ENCODE data around the gene SMAD3.
A peak's percentile ranks its signal among the peaks of the same experiment; 100 is the strongest.
"Not testable (repeated sequence)": the region's sequence is repeated elsewhere in the genome, so short reads cannot be mapped to it uniquely, and the experiment has no call there.

Gene SMAD3

DNA sequence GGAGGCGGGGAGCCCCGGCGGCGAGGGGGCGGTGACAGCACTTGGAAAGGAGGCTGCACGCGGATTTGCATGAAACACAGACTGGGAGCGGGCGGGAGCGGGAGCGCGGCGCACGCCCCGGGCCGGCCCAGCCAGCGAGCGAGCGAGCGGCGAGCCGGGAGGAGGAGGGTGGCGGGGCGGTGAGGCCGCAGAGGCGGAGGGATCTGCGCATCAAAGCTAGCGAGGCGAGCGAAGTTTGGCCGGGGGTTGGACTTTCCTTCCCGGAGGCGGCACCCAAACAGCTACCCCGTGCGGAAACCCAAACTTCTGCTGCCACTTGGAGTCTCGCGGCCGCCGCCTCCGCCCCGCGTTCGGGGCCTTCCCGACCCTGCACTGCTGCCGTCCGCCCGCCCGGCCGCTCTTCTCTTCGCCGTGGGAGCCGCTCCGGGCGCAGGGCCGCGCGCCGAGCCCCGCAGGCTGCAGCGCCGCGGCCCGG is at the start of gene SMAD3:
SMAD3 (plus strand) TSS at position 72 of the 475 bp plus-strand sequence. CDS start 553 bp downstream, outside the sequence.
- DNase-seq = peak; percentile 67

- DNase-seq = no peak
Observed at GRCh38 chr15:67017311-67017710, 48.1 kb upstream of the SMAD3 start.

DNA sequence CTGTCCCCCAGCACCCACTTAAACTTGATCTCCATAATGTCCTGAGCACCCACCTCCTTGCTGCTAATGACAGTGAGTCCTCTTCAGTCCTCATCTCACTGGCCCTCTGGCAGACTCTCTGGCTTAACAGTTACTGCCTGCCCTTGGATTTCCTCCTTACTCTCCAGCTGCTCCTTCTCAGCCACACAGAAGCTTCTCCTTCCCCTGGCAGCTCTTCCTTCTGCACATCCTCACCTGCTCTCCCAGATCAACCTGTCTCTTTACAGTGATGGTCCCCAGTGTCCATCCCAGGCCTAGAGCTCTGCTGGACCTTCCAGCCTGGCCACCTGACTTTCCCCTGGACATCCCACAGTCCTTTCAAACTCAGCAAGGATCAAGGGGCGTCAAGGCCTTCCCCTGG is 47.4 kb upstream of the SMAD3 start:
- no peak for DNase-seq

DNA sequence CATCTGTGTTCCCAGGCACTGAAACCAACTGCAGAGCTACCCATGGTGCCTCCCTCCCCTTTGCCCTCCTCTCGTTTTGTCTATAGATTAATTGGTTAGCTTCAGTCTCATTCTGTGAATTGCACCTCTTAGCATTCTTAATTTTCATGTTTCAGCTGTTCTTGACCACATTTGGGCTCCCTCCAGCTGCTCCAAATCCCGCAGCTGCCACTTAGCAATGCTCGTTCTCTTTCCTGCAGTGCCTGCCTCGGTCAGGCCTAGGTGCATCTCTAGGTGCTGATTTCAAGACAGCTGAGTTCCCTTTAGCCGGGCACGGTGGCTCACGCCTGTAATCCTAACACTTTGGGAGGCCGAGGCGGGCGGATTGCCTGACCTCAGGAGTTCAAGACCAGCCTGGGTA is 47.0 kb upstream of the SMAD3 start:
- no peak for DNase-seq

DNA sequence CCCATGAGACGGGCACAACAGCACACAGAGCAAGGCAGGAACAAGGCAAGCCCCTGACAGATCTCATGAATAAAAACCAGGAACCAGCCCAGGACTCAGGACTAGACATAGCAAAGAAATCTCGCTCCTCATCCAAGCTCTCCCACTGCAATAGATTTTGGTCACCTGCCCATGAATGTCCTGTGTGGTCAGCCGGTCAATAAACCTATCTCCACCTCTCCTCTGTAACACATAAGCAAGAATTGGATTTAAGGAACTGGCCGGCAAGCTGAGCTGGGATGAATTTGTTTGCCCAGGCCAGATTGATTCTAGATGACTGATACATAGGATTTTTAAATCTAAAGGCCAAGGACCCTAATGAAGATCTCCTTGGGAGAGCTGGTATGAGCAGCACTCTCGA is 46.3 kb upstream of the SMAD3 start:
- DNase-seq = no peak

- DNase-seq = no peak
Observed at GRCh38 chr15:67019884-67020520, 45.4 kb upstream of the SMAD3 start.

DNA sequence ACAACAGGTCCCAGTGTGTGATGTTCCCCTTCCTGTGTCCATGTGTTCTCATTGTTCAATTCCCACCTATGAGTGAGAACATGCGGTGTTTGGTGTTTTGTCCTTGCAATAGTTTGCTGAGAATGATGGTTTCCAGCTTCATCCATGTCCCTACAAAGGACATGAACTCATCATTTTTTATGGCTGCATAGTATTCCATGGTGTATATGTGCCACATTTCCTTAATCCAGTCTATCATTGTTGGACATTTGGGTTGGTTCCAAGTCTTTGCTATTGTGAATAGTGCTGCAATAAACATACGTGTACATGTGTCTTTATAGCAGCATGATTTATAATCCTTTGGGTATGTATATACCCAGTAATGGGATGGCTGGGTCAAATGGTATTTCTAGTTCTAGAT is 44.7 kb upstream of the SMAD3 start:
- DNase-seq = not testable (repeated sequence)

DNA sequence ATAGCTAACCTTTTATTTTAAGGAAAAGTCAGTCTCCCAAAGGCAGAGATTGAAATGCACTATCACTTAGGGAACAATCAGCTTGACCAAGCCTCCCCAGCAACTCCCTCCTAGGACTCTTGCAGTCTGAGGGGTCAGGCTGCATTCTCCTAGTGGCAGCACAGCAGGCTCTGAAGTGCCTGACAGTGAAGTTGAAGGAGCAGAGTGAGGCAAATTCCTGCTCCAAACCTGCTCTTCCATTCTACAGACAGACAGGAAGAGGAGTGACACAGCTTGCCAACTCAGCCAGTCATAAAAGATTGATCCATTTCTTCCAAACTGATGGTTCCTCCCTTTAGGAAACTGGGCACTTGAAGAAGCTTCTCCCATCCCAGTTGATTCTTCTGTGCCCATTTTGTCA is 43.9 kb upstream of the SMAD3 start:
- DNase-seq = no peak

DNA sequence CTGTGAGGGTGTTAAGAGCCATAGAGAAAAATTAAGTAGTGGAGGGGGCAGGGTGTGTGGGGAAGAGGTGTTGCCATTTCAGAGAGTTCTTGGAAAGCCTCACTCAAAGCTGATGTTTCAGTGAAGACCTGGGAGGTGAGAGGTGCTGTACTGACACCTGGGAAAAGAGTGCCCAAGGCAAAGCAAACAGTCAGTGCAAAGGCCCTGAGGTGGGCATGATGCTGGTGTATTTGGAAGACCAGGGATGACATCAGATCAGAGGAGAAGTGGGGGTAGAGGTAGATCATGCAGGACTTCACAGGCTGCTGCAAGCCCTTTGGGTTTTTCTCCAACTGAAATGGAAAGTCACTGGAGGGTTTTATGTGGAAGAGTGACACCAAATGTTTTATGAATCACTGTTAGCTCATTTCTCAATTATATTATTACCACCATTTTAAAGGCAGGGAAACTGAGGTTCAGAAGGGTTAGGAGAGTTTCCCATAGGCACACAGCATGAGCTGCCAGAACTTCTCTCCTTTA is 42.8 kb upstream of the SMAD3 start:
- DNase-seq = no peak

GRCh38 chr15:67023517-67024313 is 41.7 kb upstream of the SMAD3 start:
- no peak for DNase-seq

DNA sequence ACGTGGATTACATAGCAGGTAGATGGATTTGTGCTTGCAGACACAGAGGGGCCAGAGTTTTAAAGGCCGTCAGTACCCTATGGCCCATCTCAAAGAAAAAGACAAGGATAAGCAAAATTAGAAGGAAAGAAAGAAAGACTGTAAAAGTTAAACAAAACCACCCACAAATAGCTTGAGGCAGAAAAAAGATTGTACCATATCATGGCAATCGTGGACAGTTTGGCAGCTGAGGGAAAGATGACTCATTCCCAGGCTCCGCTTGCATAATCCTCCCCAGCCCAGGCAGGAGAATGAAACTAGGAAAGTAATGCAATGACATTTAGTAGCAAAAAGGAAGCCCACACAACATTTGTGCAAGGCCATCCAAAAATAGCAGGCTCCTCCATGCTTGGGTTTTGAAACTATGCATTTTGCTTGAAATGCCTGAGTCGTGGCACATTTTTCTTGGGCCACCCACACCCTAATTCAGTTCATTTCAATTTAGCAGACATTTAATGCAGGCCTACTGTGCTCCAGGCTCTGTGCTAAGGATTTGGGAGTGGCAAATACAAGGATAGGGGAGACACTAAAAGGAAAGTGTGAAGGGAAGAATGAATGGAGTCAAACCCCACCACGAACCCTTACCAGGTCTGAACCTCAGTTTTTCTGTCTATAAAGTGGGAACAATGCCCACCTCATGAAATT is 40.9 kb upstream of the SMAD3 start:
- no peak for DNase-seq

DNA sequence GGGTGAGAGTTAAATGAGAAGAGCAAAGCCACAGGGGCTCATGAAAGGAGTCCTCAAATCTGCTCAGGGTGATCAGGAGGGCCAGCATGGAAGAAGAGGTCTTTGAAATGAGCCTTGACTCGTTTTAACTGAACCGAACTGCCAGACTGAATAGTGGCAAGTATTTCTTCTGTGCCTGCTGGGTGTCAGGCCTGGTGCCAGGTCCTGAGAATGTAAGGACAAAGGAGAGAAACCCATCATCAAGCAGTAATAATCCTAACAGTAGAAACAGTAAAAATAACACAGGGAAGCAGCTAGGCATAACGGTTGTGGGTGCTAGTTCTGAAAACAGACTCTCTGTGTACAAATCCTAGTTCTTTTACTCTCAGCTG is 40.4 kb upstream of the SMAD3 start:
- no peak for DNase-seq

- DNase-seq = no peak
Observed at GRCh38 chr15:67025719-67026609, 39.4 kb upstream of the SMAD3 start.

- no peak for DNase-seq
Observed at GRCh38 chr15:67026610-67026967, 38.8 kb upstream of the SMAD3 start.

- not testable (repeated sequence) for DNase-seq
Observed at GRCh38 chr15:67028440-67028839, 37.0 kb upstream of the SMAD3 start.

GRCh38 chr15:67030036-67030762 is 35.2 kb upstream of the SMAD3 start:
- peak; percentile 81 for DNase-seq

DNA sequence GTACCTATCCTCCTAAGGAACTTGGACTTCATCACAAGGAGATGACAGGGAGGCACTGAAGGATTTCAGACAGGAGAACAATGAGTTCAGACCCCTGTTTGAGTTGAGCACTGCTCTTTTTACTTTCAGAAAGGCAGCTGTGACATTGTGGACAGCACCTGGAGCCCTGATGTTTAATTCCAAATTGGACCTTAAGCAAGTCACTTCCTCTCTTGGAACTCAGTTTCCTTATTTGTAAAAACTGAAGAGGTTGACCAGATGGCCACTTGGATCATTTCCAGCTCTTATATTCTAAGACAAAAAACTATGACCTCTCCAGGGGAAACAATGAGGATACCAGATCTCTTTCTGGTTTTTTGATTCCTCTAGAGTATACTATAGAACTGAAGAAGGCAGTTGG is 34.1 kb upstream of the SMAD3 start:
- DNase-seq = no peak

DNA sequence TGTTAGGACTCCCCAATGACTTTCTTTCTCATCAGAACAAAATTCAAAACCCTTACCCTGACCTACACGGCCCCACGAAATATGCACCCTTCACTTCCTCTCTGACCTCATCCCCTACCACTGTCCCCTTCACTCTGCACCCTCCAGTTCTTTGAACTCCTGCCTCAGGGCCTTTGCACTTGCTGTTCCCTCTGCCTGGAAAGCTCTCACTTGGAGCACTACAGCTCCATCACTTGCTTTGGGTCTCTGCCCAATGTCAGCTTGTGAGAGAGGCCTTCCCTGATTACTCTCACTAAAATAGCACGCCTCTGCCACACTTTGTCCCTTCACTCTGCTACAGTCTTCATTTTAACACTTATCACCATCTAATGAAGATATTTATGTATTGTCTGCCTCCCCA is 32.8 kb upstream of the SMAD3 start:
- DNase-seq = no peak

DNA sequence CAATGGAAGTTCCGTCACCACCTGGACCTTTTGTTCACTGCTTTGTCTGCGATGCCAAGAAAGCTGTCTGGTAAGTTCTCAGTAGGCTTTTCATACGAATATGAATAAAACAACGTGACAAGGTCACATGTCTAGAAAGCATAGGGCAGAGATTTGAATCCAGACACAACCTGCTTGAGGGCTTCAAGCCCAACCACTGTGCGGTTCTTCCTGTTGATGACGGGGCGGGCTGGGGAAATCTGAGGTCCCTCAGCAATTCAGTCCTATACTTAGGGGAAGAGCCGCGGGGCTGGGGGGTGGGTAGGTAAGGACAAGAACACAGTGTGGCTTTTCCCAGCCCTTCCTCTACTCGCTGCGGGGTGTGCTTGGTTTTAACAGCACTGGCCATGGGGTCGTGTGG is 32.4 kb upstream of the SMAD3 start:
- no peak for DNase-seq

DNA sequence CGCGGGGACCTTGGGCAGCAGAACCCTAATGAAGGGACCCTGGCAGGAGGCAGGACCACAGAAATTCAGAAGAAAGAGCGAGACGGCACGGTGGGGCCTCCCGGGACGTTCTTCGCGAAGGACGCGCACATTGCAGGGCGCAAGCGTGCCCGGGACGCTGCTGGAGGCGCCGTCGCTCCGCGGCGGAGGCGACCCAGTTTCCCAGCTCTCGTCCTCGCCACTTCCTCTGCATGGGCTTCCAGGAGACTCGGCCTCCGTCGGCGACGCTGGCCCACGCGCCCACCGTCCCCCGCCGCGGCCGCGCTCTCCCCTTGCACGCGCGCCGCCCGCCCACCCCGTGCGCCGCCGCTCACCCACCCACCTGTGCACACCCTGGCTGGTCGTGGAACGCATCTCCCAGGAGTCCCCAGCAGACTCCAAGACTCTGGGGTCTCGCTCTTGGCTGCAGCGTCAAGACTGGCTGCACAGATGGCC is 31.8 kb upstream of the SMAD3 start:
- no peak for DNase-seq

DNA sequence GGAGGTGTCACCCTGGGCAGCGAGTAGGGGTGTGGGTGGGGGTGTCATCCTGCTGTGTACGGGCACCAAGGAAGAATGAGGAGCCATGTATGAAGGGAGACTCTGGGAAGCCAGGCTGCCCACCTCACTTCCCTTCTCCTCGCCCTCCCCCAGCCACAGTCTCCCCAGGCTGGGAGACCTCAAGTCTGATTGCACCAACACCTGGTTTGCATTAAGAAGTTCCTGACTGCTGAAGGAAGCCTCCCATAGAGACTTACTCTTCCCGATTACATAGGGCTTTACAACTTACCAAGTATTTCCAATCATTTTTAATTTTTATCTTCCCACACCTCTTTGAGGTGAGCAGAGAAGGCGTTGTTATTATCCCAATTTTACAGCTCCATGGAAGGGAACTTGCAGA is 29.5 kb upstream of the SMAD3 start:
- DNase-seq = no peak

Measured in NCI-H510A (cell line).